Measurements from ENCODE around the gene NDUFB6. TPM values are rescaled to one million over a fixed set of nuclear protein-coding genes. Genes with fewer than 3 reads are reported as not detected.

Gene NDUFB6
- total RNA-seq, 1 experiment from 2014 or later = 56.0 TPM

GRCh38 chr9:32554107-32554506 lies 18.9 kb downstream of the NDUFB6 start:
- TF ChIP-seq GRHL2 (CRISPR knock-in tag; IDR thresholded peaks at IDR 0.05; ENCODE audit: insufficient replicate concordance, severe bottlenecking) (no peak), NR1H2 (CRISPR knock-in tag; IDR thresholded peaks at IDR 0.05) (no peak), SOX15 (CRISPR knock-in tag; IDR thresholded peaks at IDR 0.05) (no peak), TP53 (CRISPR knock-in tag; IDR thresholded peaks at IDR 0.05) (no peak)
- TF ChIP-seq, protein P1, sequence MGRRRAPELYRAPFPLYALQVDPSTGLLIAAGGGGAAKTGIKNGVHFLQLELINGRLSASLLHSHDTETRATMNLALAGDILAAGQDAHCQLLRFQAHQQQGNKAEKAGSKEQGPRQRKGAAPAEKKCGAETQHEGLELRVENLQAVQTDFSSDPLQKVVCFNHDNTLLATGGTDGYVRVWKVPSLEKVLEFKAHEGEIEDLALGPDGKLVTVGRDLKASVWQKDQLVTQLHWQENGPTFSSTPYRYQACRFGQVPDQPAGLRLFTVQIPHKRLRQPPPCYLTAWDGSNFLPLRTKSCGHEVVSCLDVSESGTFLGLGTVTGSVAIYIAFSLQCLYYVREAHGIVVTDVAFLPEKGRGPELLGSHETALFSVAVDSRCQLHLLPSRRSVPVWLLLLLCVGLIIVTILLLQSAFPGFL (CRISPR knock-in tag; IDR thresholded peaks at IDR 0.05; ENCODE audit: borderline replicate concordance) = no peak
- TF ChIP-seq, protein P2, sequence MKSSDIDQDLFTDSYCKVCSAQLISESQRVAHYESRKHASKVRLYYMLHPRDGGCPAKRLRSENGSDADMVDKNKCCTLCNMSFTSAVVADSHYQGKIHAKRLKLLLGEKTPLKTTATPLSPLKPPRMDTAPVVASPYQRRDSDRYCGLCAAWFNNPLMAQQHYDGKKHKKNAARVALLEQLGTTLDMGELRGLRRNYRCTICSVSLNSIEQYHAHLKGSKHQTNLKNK (CRISPR knock-in tag; IDR thresholded peaks at IDR 0.05) = no peak
- TF ChIP-seq, protein P3, sequence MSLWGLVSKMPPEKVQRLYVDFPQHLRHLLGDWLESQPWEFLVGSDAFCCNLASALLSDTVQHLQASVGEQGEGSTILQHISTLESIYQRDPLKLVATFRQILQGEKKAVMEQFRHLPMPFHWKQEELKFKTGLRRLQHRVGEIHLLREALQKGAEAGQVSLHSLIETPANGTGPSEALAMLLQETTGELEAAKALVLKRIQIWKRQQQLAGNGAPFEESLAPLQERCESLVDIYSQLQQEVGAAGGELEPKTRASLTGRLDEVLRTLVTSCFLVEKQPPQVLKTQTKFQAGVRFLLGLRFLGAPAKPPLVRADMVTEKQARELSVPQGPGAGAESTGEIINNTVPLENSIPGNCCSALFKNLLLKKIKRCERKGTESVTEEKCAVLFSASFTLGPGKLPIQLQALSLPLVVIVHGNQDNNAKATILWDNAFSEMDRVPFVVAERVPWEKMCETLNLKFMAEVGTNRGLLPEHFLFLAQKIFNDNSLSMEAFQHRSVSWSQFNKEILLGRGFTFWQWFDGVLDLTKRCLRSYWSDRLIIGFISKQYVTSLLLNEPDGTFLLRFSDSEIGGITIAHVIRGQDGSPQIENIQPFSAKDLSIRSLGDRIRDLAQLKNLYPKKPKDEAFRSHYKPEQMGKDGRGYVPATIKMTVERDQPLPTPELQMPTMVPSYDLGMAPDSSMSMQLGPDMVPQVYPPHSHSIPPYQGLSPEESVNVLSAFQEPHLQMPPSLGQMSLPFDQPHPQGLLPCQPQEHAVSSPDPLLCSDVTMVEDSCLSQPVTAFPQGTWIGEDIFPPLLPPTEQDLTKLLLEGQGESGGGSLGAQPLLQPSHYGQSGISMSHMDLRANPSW (CRISPR knock-in tag; conservative IDR thresholded peaks at IDR 0.05; ENCODE audit: low read depth) = no peak
- ChIA-PET POLR2A (no interaction called here), CTCF (interaction anchor here (0.7 to 1.1 kb wide), 3 partner anchors 18 to 28 kb away, joined by 3 read pairs; partner anchors contain the start of gene RIGI)
- peaks cover 16% of the 10 kb centered on the region for H3K4me1 Mint-ChIP-seq
- H3K27ac Mint-ChIP-seq = peak overlapping the region; percentile 72; the same call in 1 of the 2 replicates
- H3K36me3 Mint-ChIP-seq = peaks cover 5% of the 10 kb centered on the region
- ATAC-seq = no peak
- no peaks in the 10 kb centered on the region for H3K9me3 Mint-ChIP-seq
- no peak for DNase-seq (ENCODE audit: low spot score)
- H3K27me3 Mint-ChIP-seq (ENCODE audit: low read depth) = no peaks in the 10 kb centered on the region
- peak overlapping the region; percentile 34; the same call in 1 of the 2 replicates for H3K4me3 Mint-ChIP-seq

DNA sequence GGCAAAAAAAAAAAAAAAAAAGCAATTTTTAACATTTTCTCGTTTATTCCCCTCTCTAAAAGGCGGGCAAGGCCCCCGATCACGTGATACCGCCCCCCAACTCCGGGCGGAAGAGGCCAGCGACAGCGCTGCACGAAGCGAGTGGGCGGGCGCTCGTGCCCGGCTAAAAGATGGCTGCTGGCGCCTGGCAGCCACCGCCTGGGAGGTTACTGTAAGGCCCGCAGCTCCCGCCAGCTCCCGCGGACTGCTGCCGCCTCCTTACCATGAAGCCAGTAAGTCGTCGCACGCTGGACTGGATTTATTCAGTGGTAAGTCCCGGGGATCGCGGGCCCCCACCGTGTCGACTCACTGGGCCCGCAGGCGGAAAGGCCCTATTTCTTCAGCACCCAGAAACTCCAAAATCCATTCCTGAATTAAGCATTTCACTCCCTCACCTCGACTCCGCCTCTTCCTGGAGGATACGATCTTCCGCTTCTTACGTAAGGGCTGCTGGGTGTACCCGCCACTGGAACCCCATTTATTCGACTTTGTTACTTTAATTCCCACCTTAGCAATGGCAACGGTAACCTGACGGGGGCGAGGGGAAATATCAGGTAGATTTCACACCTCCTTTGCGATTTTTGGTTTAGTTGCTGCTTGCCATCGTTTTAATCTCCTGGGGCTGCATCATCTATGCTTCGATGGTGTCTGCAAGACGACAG lies 20.6 kb downstream of the NDUFB6 start, which contains the start of the genes SMIM27 and TOPORS:
Gene SMIM27 (plus strand): TSS at position 156 of the 701 bp plus-strand sequence. CDS start 108 bp downstream, at position 264.
Gene TOPORS (minus strand): TSS at position 415 of the 701 bp plus-strand sequence. CDS start 150 bp downstream, at position 265.
- Mint-ChIP-seq H3K4me3 (peak within 1 kb of the TSS; percentile 91), H3K27ac (peak within 1 kb of the TSS; percentile 99), H3K27me3 (ENCODE audit: low read depth) (no peaks in the 10 kb centered on the region), H3K9me3 (no peaks in the 10 kb centered on the region), H3K36me3 (peaks cover 16% of the 10 kb centered on the region), H3K4me1 (peaks cover 24% of the 10 kb centered on the region)
- ChIA-PET CTCF (interaction anchor here (0.6 to 4.7 kb wide), 6 partner anchors 20 to 1173 kb away, joined by 3 to 49 read pairs (median 8); partner anchors contain the start of gene RIGI), POLR2A (interaction anchor here (0.6 to 3.8 kb wide), 4 partner anchors 13 to 120 kb away, joined by 3 to 36 read pairs (median 4); partner anchors contain the start of gene RIGI)
- DNase-seq (ENCODE audit: low spot score) = peak; percentile 88
- ATAC-seq = peak; percentile 61
- TF ChIP-seq SMAD4 (CRISPR knock-in tag; IDR thresholded peaks at IDR 0.05) (0 out of 2 replicates have a peak, but pooled peaks have one; percentile 40), ZNF121 (CRISPR knock-in tag; IDR thresholded peaks at IDR 0.05) (no peak), ZBTB43 (CRISPR knock-in tag; IDR thresholded peaks at IDR 0.05) (0 out of 2 replicates have a peak, but pooled peaks have one; percentile 54), NFYB (CRISPR knock-in tag; conservative IDR thresholded peaks at IDR 0.05; ENCODE audit: low read depth) (0 out of 2 replicates have a peak, but pooled peaks have one; percentile 15), ZNF263 (CRISPR knock-in tag; IDR thresholded peaks at IDR 0.05; ENCODE audit: low read depth) (no peak), MXD4 (CRISPR knock-in tag; IDR thresholded peaks at IDR 0.05; ENCODE audit: borderline replicate concordance) (no peak), FOXP1 (CRISPR knock-in tag; IDR thresholded peaks at IDR 0.05; ENCODE audit: borderline replicate concordance) (peak; percentile 61; the same call in 1 of the 2 replicates), ETV6 (CRISPR knock-in tag; IDR thresholded peaks at IDR 0.05) (peak; percentile 83), SMAD3 (CRISPR knock-in tag; IDR thresholded peaks at IDR 0.05; ENCODE audit: borderline replicate concordance) (peak; percentile 51; the same call in 1 of the 2 replicates), ELF4 (CRISPR knock-in tag; IDR thresholded peaks at IDR 0.05; ENCODE audit: low read depth) (no peak)
- TF ChIP-seq, protein P4, sequence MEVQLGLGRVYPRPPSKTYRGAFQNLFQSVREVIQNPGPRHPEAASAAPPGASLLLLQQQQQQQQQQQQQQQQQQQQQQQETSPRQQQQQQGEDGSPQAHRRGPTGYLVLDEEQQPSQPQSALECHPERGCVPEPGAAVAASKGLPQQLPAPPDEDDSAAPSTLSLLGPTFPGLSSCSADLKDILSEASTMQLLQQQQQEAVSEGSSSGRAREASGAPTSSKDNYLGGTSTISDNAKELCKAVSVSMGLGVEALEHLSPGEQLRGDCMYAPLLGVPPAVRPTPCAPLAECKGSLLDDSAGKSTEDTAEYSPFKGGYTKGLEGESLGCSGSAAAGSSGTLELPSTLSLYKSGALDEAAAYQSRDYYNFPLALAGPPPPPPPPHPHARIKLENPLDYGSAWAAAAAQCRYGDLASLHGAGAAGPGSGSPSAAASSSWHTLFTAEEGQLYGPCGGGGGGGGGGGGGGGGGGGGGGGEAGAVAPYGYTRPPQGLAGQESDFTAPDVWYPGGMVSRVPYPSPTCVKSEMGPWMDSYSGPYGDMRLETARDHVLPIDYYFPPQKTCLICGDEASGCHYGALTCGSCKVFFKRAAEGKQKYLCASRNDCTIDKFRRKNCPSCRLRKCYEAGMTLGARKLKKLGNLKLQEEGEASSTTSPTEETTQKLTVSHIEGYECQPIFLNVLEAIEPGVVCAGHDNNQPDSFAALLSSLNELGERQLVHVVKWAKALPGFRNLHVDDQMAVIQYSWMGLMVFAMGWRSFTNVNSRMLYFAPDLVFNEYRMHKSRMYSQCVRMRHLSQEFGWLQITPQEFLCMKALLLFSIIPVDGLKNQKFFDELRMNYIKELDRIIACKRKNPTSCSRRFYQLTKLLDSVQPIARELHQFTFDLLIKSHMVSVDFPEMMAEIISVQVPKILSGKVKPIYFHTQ (CRISPR knock-in tag; IDR thresholded peaks at IDR 0.05) = peak; percentile 18; the same call in 1 of the 2 replicates
- TF ChIP-seq, protein P5, sequence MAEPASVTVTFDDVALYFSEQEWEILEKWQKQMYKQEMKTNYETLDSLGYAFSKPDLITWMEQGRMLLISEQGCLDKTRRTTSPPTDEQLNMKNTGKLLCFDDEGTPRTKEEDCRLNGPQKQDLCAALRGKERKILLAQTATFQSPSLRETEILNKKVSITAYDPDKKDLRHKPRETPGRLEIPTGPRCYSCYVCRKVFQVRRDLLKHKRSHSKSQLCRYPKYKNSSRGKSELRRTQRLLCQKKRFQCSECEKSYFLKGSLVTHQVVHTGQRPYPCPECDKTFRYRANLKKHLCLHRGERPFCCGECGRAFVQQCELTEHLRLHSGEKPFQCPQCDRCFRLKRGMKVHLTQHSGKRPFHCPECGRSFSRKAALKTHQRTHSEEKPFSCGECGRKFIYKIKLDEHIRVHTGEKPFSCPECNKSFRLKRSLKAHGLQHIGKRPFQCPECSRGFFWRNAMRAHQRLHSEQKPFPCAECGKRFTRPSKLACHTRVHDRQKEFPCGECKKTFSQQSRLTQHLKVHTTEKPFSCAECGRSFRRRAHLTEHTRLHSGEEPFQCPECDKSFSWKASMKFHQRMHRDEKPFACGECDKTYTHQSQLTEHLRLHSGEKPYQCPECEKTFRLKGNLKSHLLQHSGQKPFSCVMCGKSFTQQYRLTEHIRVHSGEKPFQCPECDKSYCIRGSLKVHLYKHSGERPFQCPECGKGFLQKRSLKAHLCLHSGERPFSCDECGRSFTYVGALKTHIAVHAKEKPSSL (CRISPR knock-in tag; conservative IDR thresholded peaks at IDR 0.05) = 0 out of 2 replicates have a peak, but pooled peaks have one; percentile 58
- TF ChIP-seq, protein P6, sequence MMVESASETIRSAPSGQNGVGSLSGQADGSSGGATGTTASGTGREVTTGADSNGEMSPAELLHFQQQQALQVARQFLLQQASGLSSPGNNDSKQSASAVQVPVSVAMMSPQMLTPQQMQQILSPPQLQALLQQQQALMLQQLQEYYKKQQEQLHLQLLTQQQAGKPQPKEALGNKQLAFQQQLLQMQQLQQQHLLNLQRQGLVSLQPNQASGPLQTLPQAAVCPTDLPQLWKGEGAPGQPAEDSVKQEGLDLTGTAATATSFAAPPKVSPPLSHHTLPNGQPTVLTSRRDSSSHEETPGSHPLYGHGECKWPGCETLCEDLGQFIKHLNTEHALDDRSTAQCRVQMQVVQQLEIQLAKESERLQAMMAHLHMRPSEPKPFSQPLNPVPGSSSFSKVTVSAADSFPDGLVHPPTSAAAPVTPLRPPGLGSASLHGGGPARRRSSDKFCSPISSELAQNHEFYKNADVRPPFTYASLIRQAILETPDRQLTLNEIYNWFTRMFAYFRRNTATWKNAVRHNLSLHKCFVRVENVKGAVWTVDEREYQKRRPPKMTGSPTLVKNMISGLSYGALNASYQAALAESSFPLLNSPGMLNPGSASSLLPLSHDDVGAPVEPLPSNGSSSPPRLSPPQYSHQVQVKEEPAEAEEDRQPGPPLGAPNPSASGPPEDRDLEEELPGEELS (CRISPR knock-in tag; IDR thresholded peaks at IDR 0.05) = peak; percentile 68; the same call in 1 of the 2 replicates

Measured in WTC11 (cell line).